IgD-negative memory B cell (primary cell): Measurements from ENCODE around the gene RB1. TPM values are rescaled to one million over a fixed set of nuclear protein-coding genes. Genes with fewer than 3 reads are reported as not detected.
"Not testable (repeated sequence)": the region's sequence is repeated elsewhere in the genome, so short reads cannot be mapped to it uniquely, and the experiment has no call there.

Source experiments
- H3K27ac Mint-ChIP-seq, 3 donors: one replicate each; pipeline ENCODE4 v1.8.0; 2020 to 2022; ENCODE audit warnings: mild to moderate bottlenecking in 3 of 3, mixed read lengths in 3 of 3, moderate library complexity in 1 of 3
- H3K27me3 Mint-ChIP-seq: one replicate; pipeline ENCODE4 v1.8.0; 2021; ENCODE audit warnings: mixed read lengths
- H3K36me3 Mint-ChIP-seq: one replicate; pipeline ENCODE4 v1.8.0; 2020; ENCODE audit warnings: mild to moderate bottlenecking, mixed read lengths
- H3K4me1 Mint-ChIP-seq, 3 donors: one replicate each; pipeline ENCODE4 v1.8.0; 2020 to 2022; ENCODE audit warnings: mixed read lengths in 3 of 3, mild to moderate bottlenecking in 1 of 3
- H3K4me3 Mint-ChIP-seq, 4 donors: one replicate each; pipeline ENCODE4 v1.8.0; 2020 to 2022; ENCODE audit warnings: mild to moderate bottlenecking in 4 of 4, mixed read lengths in 4 of 4, moderate library complexity in 3 of 4
- H3K9me3 Mint-ChIP-seq, 3 donors: one replicate each; pipeline ENCODE4 v1.8.0; 2020 to 2021; ENCODE audit warnings: mixed read lengths in 3 of 3, mild to moderate bottlenecking in 1 of 3
- polyA plus RNA-seq: library from polyadenylated mRNA; unstranded; fragments of 300-500 nt; fragmentation: Illumina TruSeq; gene quantifications from one replicate; pipeline ENCODE4 v1.2.3, GENCODE V29; 2021

RB1 gene
- polyA plus RNA-seq, 1 donor from 2014 or later = 43.7 TPM

GRCh38 chr13:48349525-48349924, 46.0 kb downstream of the RB1 start:
- Mint-ChIP-seq H3K27me3 (no peaks in the 10 kb centered on the region), H3K36me3 (peaks cover 50% of the 10 kb centered on the region), H3K4me3 (no peak overlapping the region), H3K9me3 (peaks cover 10 to 24% (median 17%) of the 10 kb centered on the region in 3 donors), H3K4me1 (peaks cover 0 to 1% (median 0%) of the 10 kb centered on the region in 3 donors), H3K27ac (no peak overlapping the region)

GRCh38 chr13:48353590-48353989, 50.0 kb downstream of the RB1 start:
- H3K9me3 Mint-ChIP-seq = peaks cover 10 to 27% (median 21%) of the 10 kb centered on the region in 3 donors
- no peaks in the 10 kb centered on the region for H3K4me1 Mint-ChIP-seq
- H3K36me3 Mint-ChIP-seq = peaks cover 43% of the 10 kb centered on the region
- H3K27me3 Mint-ChIP-seq = no peaks in the 10 kb centered on the region
- H3K27ac Mint-ChIP-seq = no peak overlapping the region
- H3K4me3 Mint-ChIP-seq = no peak overlapping the region

GRCh38 chr13:48355524-48355923, 52.0 kb downstream of the RB1 start:
- H3K9me3 Mint-ChIP-seq = peaks cover 10 to 23% (median 19%) of the 10 kb centered on the region in 3 donors
- not testable (repeated sequence) for H3K4me1 Mint-ChIP-seq, H3K27me3 Mint-ChIP-seq, H3K4me3 Mint-ChIP-seq
- peak overlapping the region in 1 of 3 donors; percentile 10 for H3K27ac Mint-ChIP-seq
- peaks cover 33% of the 10 kb centered on the region for H3K36me3 Mint-ChIP-seq

GRCh38 chr13:48356750-48357149, 53.2 kb downstream of the RB1 start:
- no peak overlapping the region for H3K27ac Mint-ChIP-seq
- H3K4me1 Mint-ChIP-seq = no peaks in the 10 kb centered on the region
- peaks cover 22% of the 10 kb centered on the region for H3K36me3 Mint-ChIP-seq
- H3K4me3 Mint-ChIP-seq = no peak overlapping the region
- H3K27me3 Mint-ChIP-seq = no peaks in the 10 kb centered on the region
- H3K9me3 Mint-ChIP-seq = peaks cover 6 to 18% (median 16%) of the 10 kb centered on the region in 3 donors

GRCh38 chr13:48369988-48370387, 66.4 kb downstream of the RB1 start:
- H3K4me1 Mint-ChIP-seq = no peaks in the 10 kb centered on the region
- peaks cover 0 to 10% (median 2%) of the 10 kb centered on the region in 3 donors for H3K9me3 Mint-ChIP-seq
- peaks cover 22% of the 10 kb centered on the region for H3K36me3 Mint-ChIP-seq
- no peaks in the 10 kb centered on the region for H3K27me3 Mint-ChIP-seq
- H3K4me3 Mint-ChIP-seq = no peak overlapping the region
- H3K27ac Mint-ChIP-seq = peak overlapping the region in 1 of 3 donors; percentile 12

- H3K4me3 Mint-ChIP-seq = no peak overlapping the region
- peaks cover 0 to 10% (median 2%) of the 10 kb centered on the region in 3 donors for H3K9me3 Mint-ChIP-seq
- peaks cover 24% of the 10 kb centered on the region for H3K36me3 Mint-ChIP-seq
- H3K27ac Mint-ChIP-seq = no peak overlapping the region
- H3K4me1 Mint-ChIP-seq = no peaks in the 10 kb centered on the region
- H3K27me3 Mint-ChIP-seq = no peaks in the 10 kb centered on the region
Measured at GRCh38 chr13:48370815-48371214, 67.3 kb downstream of the RB1 start.

- no peaks in the 10 kb centered on the region for H3K27me3 Mint-ChIP-seq
- H3K9me3 Mint-ChIP-seq = peaks cover 0 to 10% (median 2%) of the 10 kb centered on the region in 3 donors
- peaks cover 21% of the 10 kb centered on the region for H3K36me3 Mint-ChIP-seq
- H3K27ac Mint-ChIP-seq = no peak overlapping the region
- H3K4me3 Mint-ChIP-seq = no peak overlapping the region
- peaks cover 5 to 8% (median 5%) of the 10 kb centered on the region in 3 donors for H3K4me1 Mint-ChIP-seq
Measured at GRCh38 chr13:48377857-48378256, 74.3 kb downstream of the RB1 start.

- H3K4me3 Mint-ChIP-seq = no peak overlapping the region
- no peak overlapping the region for H3K27ac Mint-ChIP-seq
- no peaks in the 10 kb centered on the region for H3K9me3 Mint-ChIP-seq
- peaks cover 15% of the 10 kb centered on the region for H3K36me3 Mint-ChIP-seq
- H3K27me3 Mint-ChIP-seq = no peaks in the 10 kb centered on the region
- H3K4me1 Mint-ChIP-seq = peaks cover 5 to 8% (median 5%) of the 10 kb centered on the region in 3 donors
Measured at GRCh38 chr13:48380581-48380980, 77.0 kb downstream of the RB1 start.

GRCh38 chr13:48383384-48383783, 79.8 kb downstream of the RB1 start:
- Mint-ChIP-seq H3K36me3 (peaks cover 8% of the 10 kb centered on the region), H3K9me3 (no peaks in the 10 kb centered on the region), H3K27ac (no peak overlapping the region), H3K4me3 (no peak overlapping the region), H3K4me1 (peaks cover 5 to 8% (median 5%) of the 10 kb centered on the region in 3 donors), H3K27me3 (no peaks in the 10 kb centered on the region)

GRCh38 chr13:48386816-48387215, 83.3 kb downstream of the RB1 start:
- peaks cover 0 to 13% (median 5%) of the 10 kb centered on the region in 3 donors for H3K9me3 Mint-ChIP-seq
- H3K4me3 Mint-ChIP-seq = no peak overlapping the region
- no peaks in the 10 kb centered on the region for H3K4me1 Mint-ChIP-seq
- no peak overlapping the region for H3K27ac Mint-ChIP-seq
- H3K27me3 Mint-ChIP-seq = no peaks in the 10 kb centered on the region
- H3K36me3 Mint-ChIP-seq = peaks cover 13% of the 10 kb centered on the region

- H3K27ac Mint-ChIP-seq = peak overlapping the region in 1 of 3 donors; percentile 74
- no peaks in the 10 kb centered on the region for H3K27me3 Mint-ChIP-seq
Measured at GRCh38 chr13:48391257-48391656, 87.7 kb downstream of the RB1 start.

GRCh38 chr13:48393030-48393697, 89.6 kb downstream of the RB1 start:
- peaks cover 0 to 1% (median 0%) of the 10 kb centered on the region in 3 donors for H3K4me1 Mint-ChIP-seq
- peaks cover 0 to 18% (median 12%) of the 10 kb centered on the region in 3 donors for H3K9me3 Mint-ChIP-seq
- H3K27ac Mint-ChIP-seq = no peak overlapping the region
- peak overlapping the region in 1 of 4 donors; percentile 20 for H3K4me3 Mint-ChIP-seq
- H3K27me3 Mint-ChIP-seq = no peaks in the 10 kb centered on the region
- H3K36me3 Mint-ChIP-seq = peaks cover 37% of the 10 kb centered on the region

More at GRCh38 chr13:48391257-48391656, 87.7 kb downstream of the RB1 start:
- Mint-ChIP-seq H3K36me3 (peaks cover 34% of the 10 kb centered on the region), H3K4me1 (peaks cover 0 to 1% (median 0%) of the 10 kb centered on the region in 3 donors), H3K9me3 (peaks cover 0 to 18% (median 12%) of the 10 kb centered on the region in 3 donors), H3K4me3 (no peak overlapping the region)

- Mint-ChIP-seq H3K27ac (no peak overlapping the region), H3K36me3 (peaks cover 34% of the 10 kb centered on the region), H3K4me3 (no peak overlapping the region), H3K9me3 (peaks cover 0 to 18% (median 12%) of the 10 kb centered on the region in 3 donors), H3K27me3 (no peaks in the 10 kb centered on the region), H3K4me1 (peaks cover 0 to 1% (median 0%) of the 10 kb centered on the region in 3 donors)
Measured at GRCh38 chr13:48393698-48394085, 90.1 kb downstream of the RB1 start.

- Mint-ChIP-seq H3K4me1 (peaks cover 1 to 10% (median 10%) of the 10 kb centered on the region in 3 donors), H3K36me3 (peaks cover 21% of the 10 kb centered on the region), H3K9me3 (peaks cover 0 to 5% (median 4%) of the 10 kb centered on the region in 3 donors), H3K4me3 (no peak overlapping the region), H3K27me3 (no peaks in the 10 kb centered on the region), H3K27ac (no peak overlapping the region)
Measured at GRCh38 chr13:48397744-48398143, 94.2 kb downstream of the RB1 start.

- Mint-ChIP-seq H3K9me3 (peaks cover 0 to 5% (median 4%) of the 10 kb centered on the region in 3 donors), H3K4me3 (no peak overlapping the region), H3K27ac (no peak overlapping the region), H3K4me1 (peaks cover 1 to 10% (median 10%) of the 10 kb centered on the region in 3 donors), H3K27me3 (no peaks in the 10 kb centered on the region), H3K36me3 (peaks cover 14% of the 10 kb centered on the region)
Measured at GRCh38 chr13:48398450-48399095, 95.0 kb downstream of the RB1 start.
